MM.1S (cell line): ENCODE data around the gene TRAF3.

Experiments
- CTCF ChIP-seq: fragments of 300-600 bp; sonication (generic); IDR thresholded peaks from 2 replicates; pipeline ENCODE4 v1.5.1; 2016; ENCODE audit warnings: antibody characterized with exemption, low read length, mixed read lengths
- EZH2phosphoT487 ChIP-seq: fragments of 300-600 bp; sonication (generic); IDR thresholded peaks from 2 replicates; pipeline ENCODE4 v1.6.1; 2018; ENCODE audit warnings: antibody characterized with exemption, low read length

GRCh38 chr14:102771144-102771543, 6.1 kb upstream of the TRAF3 start:
- TF ChIP-seq CTCF (no peak), EZH2phosphoT487 (no peak)
